ENCODE results near the gene MKS1.

The MKS1 gene

DNA sequence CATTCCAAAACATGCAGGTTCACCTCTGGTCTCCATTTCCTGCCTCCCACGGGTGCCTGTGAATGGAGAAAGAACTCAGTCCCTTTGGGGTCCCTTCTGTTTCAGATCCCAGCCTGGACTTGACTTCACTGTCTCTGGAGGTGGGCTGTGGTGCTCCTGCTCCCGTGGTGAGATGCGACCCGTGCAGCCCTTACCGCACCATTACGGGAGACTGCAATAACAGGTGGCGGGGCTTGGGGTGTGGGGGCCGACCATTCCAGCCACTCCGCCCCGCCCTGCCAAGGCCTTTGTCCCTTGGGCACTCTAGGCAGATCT lies 29.9 kb upstream of the MKS1 start:
- H3K4me1 Mint-ChIP-seq: peaks cover 9% of the 10 kb centered on the region
- no peaks in the 10 kb centered on the region for H3K9me3 Mint-ChIP-seq
- no peak overlapping the region for H3K27ac Mint-ChIP-seq
- H3K4me3 Mint-ChIP-seq: peak overlapping the region; percentile 81
- H3K36me3 Mint-ChIP-seq: no peaks in the 10 kb centered on the region
- peaks cover 2% of the 10 kb centered on the region for H3K27me3 Mint-ChIP-seq

DNA sequence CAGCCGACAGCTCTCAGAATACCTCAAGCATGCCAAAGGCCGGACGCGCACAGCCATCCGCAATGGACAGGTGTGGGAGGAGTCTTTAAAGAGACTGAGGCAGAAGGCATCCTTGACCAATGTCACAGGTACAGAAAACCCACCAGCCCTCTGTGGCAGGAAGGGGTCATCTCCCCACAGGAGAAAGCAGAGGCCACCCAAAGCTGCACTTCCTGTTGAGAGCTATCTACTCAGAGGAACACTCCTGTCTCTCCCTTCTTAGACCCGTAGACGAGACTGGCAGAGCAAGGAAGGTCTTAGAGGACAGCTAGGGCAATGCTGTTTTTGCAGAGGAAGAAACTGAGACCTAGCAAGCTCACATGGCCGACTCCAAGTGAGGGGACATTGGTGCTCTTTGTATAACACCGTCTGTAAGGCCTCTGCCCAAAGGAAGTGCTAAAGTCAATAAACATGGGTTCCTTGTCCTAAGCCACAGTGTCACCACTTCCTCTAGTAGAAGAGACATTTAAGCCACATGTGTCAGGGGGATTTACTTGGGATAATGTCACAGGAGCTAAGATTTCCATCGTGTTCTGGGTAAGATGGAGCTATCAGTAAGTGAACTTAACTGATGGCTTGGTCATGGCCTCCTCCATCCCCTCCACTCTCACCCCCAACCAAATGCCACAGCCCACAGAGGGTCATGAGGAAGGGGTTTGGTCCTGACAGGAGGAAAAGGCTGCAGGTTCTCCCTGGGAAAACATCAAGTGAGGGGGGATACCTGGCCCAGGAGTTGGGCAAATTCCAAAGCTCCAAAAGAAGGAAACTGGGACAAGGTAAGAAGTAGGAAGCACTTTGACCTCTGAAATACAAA lies 28.7 kb upstream of the MKS1 start:
- H3K9me3 Mint-ChIP-seq: no peaks in the 10 kb centered on the region
- peaks cover 9% of the 10 kb centered on the region for H3K4me1 Mint-ChIP-seq
- peaks cover 3% of the 10 kb centered on the region for H3K27me3 Mint-ChIP-seq
- H3K36me3 Mint-ChIP-seq: no peaks in the 10 kb centered on the region
- H3K4me3 Mint-ChIP-seq: no peak overlapping the region
- H3K27ac Mint-ChIP-seq: no peak overlapping the region

- Mint-ChIP-seq H3K9me3 (no peaks in the 10 kb centered on the region), H3K4me3 (no peak overlapping the region), H3K27me3 (peaks cover 3% of the 10 kb centered on the region)
These were observed 27.7 kb upstream of the MKS1 start for GRCh38 chr17:58246781-58247180.

GRCh38 chr17:58246104-58246740 lies 27.2 kb upstream of the MKS1 start:
- H3K4me3 Mint-ChIP-seq: no peak overlapping the region
- peaks cover 8% of the 10 kb centered on the region for H3K27me3 Mint-ChIP-seq

More at GRCh38 chr17:58246781-58247180, 27.7 kb upstream of the MKS1 start:
- no peaks in the 10 kb centered on the region for H3K36me3 Mint-ChIP-seq
- H3K27ac Mint-ChIP-seq: no peak overlapping the region
- H3K4me1 Mint-ChIP-seq: peaks cover 9% of the 10 kb centered on the region

GRCh38 chr17:58245428-58246103 lies 26.5 kb upstream of the MKS1 start:
- no peak overlapping the region for H3K4me3 Mint-ChIP-seq
- no peaks in the 10 kb centered on the region for H3K36me3 Mint-ChIP-seq
- no peaks in the 10 kb centered on the region for H3K9me3 Mint-ChIP-seq
- H3K27me3 Mint-ChIP-seq: peaks cover 10% of the 10 kb centered on the region
- no peak overlapping the region for H3K27ac Mint-ChIP-seq
- H3K4me1 Mint-ChIP-seq: peaks cover 9% of the 10 kb centered on the region

More at GRCh38 chr17:58246104-58246740, 27.2 kb upstream of the MKS1 start:
- H3K27ac Mint-ChIP-seq: no peak overlapping the region
- no peaks in the 10 kb centered on the region for H3K36me3 Mint-ChIP-seq
- no peaks in the 10 kb centered on the region for H3K9me3 Mint-ChIP-seq
- H3K4me1 Mint-ChIP-seq: peaks cover 9% of the 10 kb centered on the region

GRCh38 chr17:58244963-58245362 lies 25.9 kb upstream of the MKS1 start:
- no peaks in the 10 kb centered on the region for H3K36me3 Mint-ChIP-seq
- H3K4me1 Mint-ChIP-seq: peaks cover 5% of the 10 kb centered on the region
- H3K27me3 Mint-ChIP-seq: peaks cover 12% of the 10 kb centered on the region
- no peak overlapping the region for H3K27ac Mint-ChIP-seq
- no peaks in the 10 kb centered on the region for H3K9me3 Mint-ChIP-seq
- no peak overlapping the region for H3K4me3 Mint-ChIP-seq

- Mint-ChIP-seq H3K27me3 (peaks cover 16% of the 10 kb centered on the region), H3K36me3 (no peaks in the 10 kb centered on the region), H3K9me3 (no peaks in the 10 kb centered on the region), H3K4me1 (no peaks in the 10 kb centered on the region), H3K27ac (no peak overlapping the region), H3K4me3 (no peak overlapping the region)
These were observed 23.2 kb upstream of the MKS1 start for GRCh38 chr17:58242171-58242784.

GRCh38 chr17:58239987-58240386 lies 20.9 kb upstream of the MKS1 start:
- Mint-ChIP-seq H3K4me3 (no peak overlapping the region), H3K9me3 (no peaks in the 10 kb centered on the region), H3K27ac (no peak overlapping the region), H3K27me3 (peaks cover 20% of the 10 kb centered on the region), H3K4me1 (no peaks in the 10 kb centered on the region), H3K36me3 (no peaks in the 10 kb centered on the region)

DNA sequence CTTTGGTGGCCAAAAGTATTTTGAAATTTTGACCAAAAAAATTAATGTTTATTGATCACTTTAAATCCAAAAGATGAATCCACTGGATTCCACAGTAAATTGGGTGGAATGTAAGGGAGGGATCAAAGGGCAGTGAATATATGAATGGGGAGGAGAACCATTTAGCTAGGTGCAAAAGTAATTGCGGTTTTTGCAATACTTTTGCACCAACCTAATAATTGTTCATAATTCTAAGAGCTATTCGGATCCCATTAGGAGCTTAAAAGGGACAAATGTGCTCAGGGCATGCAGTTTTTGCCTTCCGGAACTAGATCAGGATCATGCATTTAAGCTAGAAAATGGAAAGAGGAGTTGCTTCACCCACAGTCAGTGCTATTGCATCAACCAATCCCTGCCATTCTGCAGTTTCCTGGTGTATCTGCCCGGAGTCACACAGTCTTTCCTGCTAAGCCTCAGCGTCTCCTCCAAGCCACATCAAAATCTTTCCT lies 19.1 kb upstream of the MKS1 start, which contains the start of gene LPO:
Gene LPO, plus strand, starts transcription at position 438 of the 488 bp plus-strand sequence. CDS start 4,396 bp downstream, outside the sequence.
- no peaks in the 10 kb centered on the region for H3K36me3 Mint-ChIP-seq
- no peak within 1 kb of the TSS for H3K27ac Mint-ChIP-seq
- H3K9me3 Mint-ChIP-seq: no peaks in the 10 kb centered on the region
- peaks cover 16% of the 10 kb centered on the region for H3K27me3 Mint-ChIP-seq
- H3K4me1 Mint-ChIP-seq: no peaks in the 10 kb centered on the region
- no peak within 1 kb of the TSS for H3K4me3 Mint-ChIP-seq

DNA sequence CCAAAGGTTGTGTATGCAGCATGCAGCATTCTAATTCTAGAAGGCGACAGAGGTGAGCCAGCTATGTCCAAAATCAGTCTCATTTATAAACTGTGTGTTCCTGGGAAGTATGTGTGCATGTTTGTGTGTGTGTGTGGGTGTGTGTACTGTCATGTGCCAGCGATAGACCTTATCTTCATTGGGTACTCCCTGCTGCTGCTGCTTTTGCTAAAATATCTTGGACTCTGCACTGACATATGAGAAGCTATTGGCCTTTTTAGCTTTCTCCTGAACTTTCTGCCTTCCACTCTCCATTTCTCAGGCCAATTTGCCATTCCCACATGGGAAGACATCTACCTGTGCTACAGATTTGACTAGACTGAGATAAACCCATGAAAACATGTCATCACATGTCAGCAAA lies 17.3 kb upstream of the MKS1 start:
- H3K27me3 Mint-ChIP-seq: peaks cover 13% of the 10 kb centered on the region
- no peaks in the 10 kb centered on the region for H3K9me3 Mint-ChIP-seq
- H3K4me1 Mint-ChIP-seq: no peaks in the 10 kb centered on the region
- no peaks in the 10 kb centered on the region for H3K36me3 Mint-ChIP-seq
- H3K27ac Mint-ChIP-seq: no peak overlapping the region
- H3K4me3 Mint-ChIP-seq: no peak overlapping the region

DNA sequence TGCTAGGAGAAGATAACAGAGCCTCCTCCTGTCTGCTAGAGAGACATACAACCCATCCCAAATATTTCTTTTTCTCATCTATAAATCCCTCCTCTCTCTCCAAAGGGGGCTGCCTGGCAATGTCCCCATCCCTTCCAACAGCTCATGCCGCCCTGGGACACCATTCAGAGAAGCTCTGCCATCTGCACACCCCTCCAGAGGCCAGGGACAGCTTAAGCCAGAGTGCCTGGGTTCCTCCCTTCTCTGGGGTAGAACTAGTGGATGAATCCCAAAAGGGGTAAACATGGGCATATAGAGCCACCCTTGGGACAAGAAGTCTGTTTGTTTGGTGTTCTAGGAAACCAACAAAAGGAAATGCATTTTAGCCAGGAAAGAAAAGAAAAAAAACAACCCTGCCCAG lies 16.8 kb upstream of the MKS1 start:
- no peaks in the 10 kb centered on the region for H3K4me1 Mint-ChIP-seq
- no peaks in the 10 kb centered on the region for H3K36me3 Mint-ChIP-seq
- H3K4me3 Mint-ChIP-seq: no peak overlapping the region
- H3K27me3 Mint-ChIP-seq: peaks cover 12% of the 10 kb centered on the region
- H3K27ac Mint-ChIP-seq: no peak overlapping the region
- no peaks in the 10 kb centered on the region for H3K9me3 Mint-ChIP-seq

DNA sequence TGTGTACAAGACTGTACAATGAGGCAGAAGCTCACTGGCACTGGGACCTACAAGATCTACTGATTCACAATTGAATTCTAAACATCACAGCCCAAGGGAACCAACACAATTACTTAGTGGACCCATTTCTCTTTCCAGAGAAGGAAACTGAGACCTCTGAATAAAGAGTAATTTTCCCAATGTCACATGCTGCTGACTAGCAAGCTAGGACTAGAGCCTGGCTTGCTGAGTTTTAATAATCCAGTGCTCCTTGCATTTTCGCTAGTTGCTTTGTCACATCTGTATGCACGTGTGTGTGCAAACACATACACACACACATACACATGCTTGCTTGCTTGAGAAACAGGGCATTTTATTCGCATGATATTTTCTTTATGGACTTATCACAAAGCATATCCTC lies 15.5 kb upstream of the MKS1 start:
- no peaks in the 10 kb centered on the region for H3K4me1 Mint-ChIP-seq
- no peak overlapping the region for H3K27ac Mint-ChIP-seq
- peaks cover 8% of the 10 kb centered on the region for H3K27me3 Mint-ChIP-seq
- H3K9me3 Mint-ChIP-seq: no peaks in the 10 kb centered on the region
- no peak overlapping the region for H3K4me3 Mint-ChIP-seq
- H3K36me3 Mint-ChIP-seq: no peaks in the 10 kb centered on the region

GRCh38 chr17:58233543-58233942 lies 14.5 kb upstream of the MKS1 start:
- Mint-ChIP-seq H3K4me3 (no peak overlapping the region), H3K27ac (no peak overlapping the region), H3K4me1 (no peaks in the 10 kb centered on the region), H3K9me3 (no peaks in the 10 kb centered on the region), H3K27me3 (peaks cover 5% of the 10 kb centered on the region), H3K36me3 (no peaks in the 10 kb centered on the region)

DNA sequence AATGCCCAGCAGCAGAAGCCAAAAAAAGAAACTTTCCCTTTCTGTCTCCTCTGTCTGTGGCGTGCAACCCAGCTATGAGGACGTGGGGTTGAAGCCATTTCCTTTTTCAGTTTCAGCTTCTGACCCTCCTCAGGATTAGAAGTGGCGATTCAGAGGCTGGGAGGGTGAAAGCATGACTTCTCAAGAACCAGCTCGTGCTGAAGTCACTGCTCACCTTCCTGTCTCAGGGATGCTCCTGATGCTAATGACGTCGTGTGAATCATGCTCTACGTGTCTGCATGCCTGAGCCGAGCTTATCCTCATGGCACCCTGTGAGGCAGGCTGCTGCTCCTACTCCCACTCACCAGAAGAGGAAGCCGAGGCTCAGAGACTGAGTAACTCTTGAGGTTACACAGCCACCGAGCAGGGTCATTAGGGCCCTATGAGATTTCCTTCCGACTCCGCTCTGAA lies 13.7 kb upstream of the MKS1 start:
- Mint-ChIP-seq H3K27ac (no peak overlapping the region), H3K36me3 (no peaks in the 10 kb centered on the region)

DNA sequence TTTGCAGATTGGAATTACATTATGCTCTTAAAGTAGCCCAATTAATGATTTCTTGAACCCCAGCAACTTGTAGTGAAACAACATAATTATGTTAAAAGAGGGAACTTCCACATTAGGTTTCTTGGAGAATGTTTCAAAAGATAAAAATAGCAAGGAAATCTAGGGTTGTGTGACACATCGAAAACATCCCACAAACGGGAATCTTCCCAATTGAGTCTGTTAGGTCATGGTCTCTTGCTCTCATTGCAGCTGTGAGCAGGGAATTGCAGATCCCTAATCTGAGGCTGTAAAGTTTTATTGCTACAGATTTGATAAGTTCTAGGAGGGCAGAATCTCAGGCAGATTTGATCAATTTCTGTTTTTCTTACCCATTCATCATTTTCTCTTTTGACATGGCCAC lies 12.6 kb upstream of the MKS1 start:
- no peaks in the 10 kb centered on the region for H3K9me3 Mint-ChIP-seq
- no peaks in the 10 kb centered on the region for H3K36me3 Mint-ChIP-seq

More for the DNA sequence above, 13.7 kb upstream of the MKS1 start:
- H3K27me3 Mint-ChIP-seq: peaks cover 9% of the 10 kb centered on the region
- H3K4me3 Mint-ChIP-seq: no peak overlapping the region
- no peaks in the 10 kb centered on the region for H3K9me3 Mint-ChIP-seq
- no peaks in the 10 kb centered on the region for H3K4me1 Mint-ChIP-seq

More for the DNA sequence above, 12.6 kb upstream of the MKS1 start:
- Mint-ChIP-seq H3K4me1 (no peaks in the 10 kb centered on the region), H3K27me3 (peaks cover 10% of the 10 kb centered on the region), H3K27ac (no peak overlapping the region), H3K4me3 (no peak overlapping the region)
